Measurements from ENCODE around the gene KIN. TPM values are rescaled to one million over a fixed set of nuclear protein-coding genes. Genes with fewer than 3 reads are reported as not detected.

KIN gene
- total and polyA plus RNA-seq, 2 donors from 2014 or later, result 10.8 to 12.9 TPM

- peak within 1 kb of the TSS; percentile 73 to 90 (median 86) for H3K9ac ChIP-seq (ENCODE audit: low read length in 3 of 3)
- DNase-seq, result peak; percentile 90 to 97 (median 95)
- H3K4me1 ChIP-seq (ENCODE audit: control insufficient read depth in 2 of 3, insufficient read depth in 2 of 3, low read depth in 1 of 3, low read length in 3 of 3), result peaks cover 0 to 8% (median 2%) of the 10 kb centered on the region in 3 donors
- no peak for FAIRE-seq
- H3K27ac ChIP-seq (ENCODE audit: low read depth in 2 of 2, low read length in 2 of 2), result peak within 1 kb of the TSS in 1 of 2 donors; percentile 9
- H3K36me3 ChIP-seq (ENCODE audit: control insufficient read depth in 2 of 3, insufficient read depth in 3 of 3, low read length in 3 of 3), result peaks cover 0 to 4% (median 2%) of the 10 kb centered on the region in 3 donors
- TF ChIP-seq, protein P1, sequence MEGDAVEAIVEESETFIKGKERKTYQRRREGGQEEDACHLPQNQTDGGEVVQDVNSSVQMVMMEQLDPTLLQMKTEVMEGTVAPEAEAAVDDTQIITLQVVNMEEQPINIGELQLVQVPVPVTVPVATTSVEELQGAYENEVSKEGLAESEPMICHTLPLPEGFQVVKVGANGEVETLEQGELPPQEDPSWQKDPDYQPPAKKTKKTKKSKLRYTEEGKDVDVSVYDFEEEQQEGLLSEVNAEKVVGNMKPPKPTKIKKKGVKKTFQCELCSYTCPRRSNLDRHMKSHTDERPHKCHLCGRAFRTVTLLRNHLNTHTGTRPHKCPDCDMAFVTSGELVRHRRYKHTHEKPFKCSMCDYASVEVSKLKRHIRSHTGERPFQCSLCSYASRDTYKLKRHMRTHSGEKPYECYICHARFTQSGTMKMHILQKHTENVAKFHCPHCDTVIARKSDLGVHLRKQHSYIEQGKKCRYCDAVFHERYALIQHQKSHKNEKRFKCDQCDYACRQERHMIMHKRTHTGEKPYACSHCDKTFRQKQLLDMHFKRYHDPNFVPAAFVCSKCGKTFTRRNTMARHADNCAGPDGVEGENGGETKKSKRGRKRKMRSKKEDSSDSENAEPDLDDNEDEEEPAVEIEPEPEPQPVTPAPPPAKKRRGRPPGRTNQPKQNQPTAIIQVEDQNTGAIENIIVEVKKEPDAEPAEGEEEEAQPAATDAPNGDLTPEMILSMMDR (IDR thresholded peaks at IDR 0.05; ENCODE audit: borderline replicate concordance, extremely low read depth, insufficient read depth), result no peak
- no peaks in the 10 kb centered on the region for H3K9me3 ChIP-seq (ENCODE audit: control insufficient read depth in 2 of 3, insufficient read depth in 1 of 3, low read length in 3 of 3)
- H3K4me3 ChIP-seq (ENCODE audit: low read length in 3 of 3), result peak within 1 kb of the TSS; percentile 76 to 97 (median 92)
- H3K27me3 ChIP-seq (ENCODE audit: control insufficient read depth, insufficient read depth, low read length), result no peaks in the 10 kb centered on the region
- intact Hi-C loops (cut with DNase I), result no loop called here
Observed at GRCh38 chr10:7818295-7819120, 30.7 kb upstream of the KIN start, which contains the start of gene TAF3. Gene TAF3, plus strand, starts transcription at chr10:7818505. Its CDS starts 205 bp downstream, at chr10:7818710.

DNA sequence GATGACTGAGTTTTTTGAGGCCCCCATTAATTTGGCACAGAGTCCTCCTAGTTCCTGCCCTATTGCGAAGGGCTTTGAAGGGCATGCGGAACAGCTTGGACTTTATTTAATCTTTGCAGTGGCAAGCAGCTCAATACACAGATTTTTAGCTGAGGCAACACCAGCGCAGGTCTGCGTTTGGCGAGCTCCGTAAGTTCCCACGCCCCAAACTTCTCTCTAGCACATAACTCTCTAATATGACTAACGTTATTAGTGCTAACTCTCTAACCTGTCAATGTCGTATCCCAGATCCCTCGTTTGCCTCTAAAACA lies 30.1 kb upstream of the KIN start:
- no peak for DNase-seq
- no peaks in the 10 kb centered on the region for H3K9me3 ChIP-seq (ENCODE audit: control insufficient read depth in 2 of 3, insufficient read depth in 1 of 3, low read length in 3 of 3)

GRCh38 chr10:7817576-7817975 lies 29.8 kb upstream of the KIN start:
- FAIRE-seq (no peak), DNase-seq (peak in 1 of 5 donors; percentile 45)
- H3K4me1 ChIP-seq (ENCODE audit: control insufficient read depth in 2 of 3, insufficient read depth in 2 of 3, low read depth in 1 of 3, low read length in 3 of 3), result peaks cover 0 to 8% (median 2%) of the 10 kb centered on the region in 3 donors
- no peaks in the 10 kb centered on the region for H3K9me3 ChIP-seq (ENCODE audit: control insufficient read depth in 2 of 3, insufficient read depth in 1 of 3, low read length in 3 of 3)
- intact Hi-C loops (cut with DNase I), result no loop called here
- H3K27me3 ChIP-seq (ENCODE audit: control insufficient read depth, insufficient read depth, low read length), result no peaks in the 10 kb centered on the region
- TF ChIP-seq, protein P1 (IDR thresholded peaks at IDR 0.05; ENCODE audit: borderline replicate concordance, extremely low read depth, insufficient read depth), result no peak
- peaks cover 0 to 4% (median 2%) of the 10 kb centered on the region in 3 donors for H3K36me3 ChIP-seq (ENCODE audit: control insufficient read depth in 2 of 3, insufficient read depth in 3 of 3, low read length in 3 of 3)
- H3K4me3 ChIP-seq (ENCODE audit: low read length in 3 of 3), result peak overlapping the region; percentile 76 to 97 (median 92)
- H3K27ac ChIP-seq (ENCODE audit: low read depth in 2 of 2, low read length in 2 of 2), result no peak overlapping the region
- peak overlapping the region in 1 of 3 donors; percentile 62 for H3K9ac ChIP-seq (ENCODE audit: low read length in 3 of 3)

More for the DNA sequence above, 30.1 kb upstream of the KIN start:
- Histone ChIP-seq H3K27me3 (ENCODE audit: control insufficient read depth, insufficient read depth, low read length) (no peaks in the 10 kb centered on the region), H3K9ac (ENCODE audit: low read length in 3 of 3) (peak overlapping the region in 2 of 3 donors; percentile 62 to 86), H3K36me3 (ENCODE audit: control insufficient read depth in 2 of 3, insufficient read depth in 3 of 3, low read length in 3 of 3) (peaks cover 0 to 4% (median 2%) of the 10 kb centered on the region in 3 donors), H3K27ac (ENCODE audit: low read depth in 2 of 2, low read length in 2 of 2) (no peak overlapping the region), H3K4me1 (ENCODE audit: control insufficient read depth in 2 of 3, insufficient read depth in 2 of 3, low read depth in 1 of 3, low read length in 3 of 3) (peaks cover 0 to 8% (median 2%) of the 10 kb centered on the region in 3 donors), H3K4me3 (ENCODE audit: low read length in 3 of 3) (peak overlapping the region; percentile 76 to 97 (median 92))
- intact Hi-C loops (cut with DNase I), result no loop called here
- no peak for FAIRE-seq
- TF ChIP-seq, protein P1 (IDR thresholded peaks at IDR 0.05; ENCODE audit: borderline replicate concordance, extremely low read depth, insufficient read depth), result no peak
